Measurements from ENCODE around the gene ANAPC4.
"Not testable (repeated sequence)": the region's sequence is repeated elsewhere in the genome, so short reads cannot be mapped to it uniquely, and the experiment has no call there.

The ANAPC4 gene

GRCh38 chr4:25372549-25372948 is 4.5 kb upstream of the ANAPC4 start:
- H3K4me3 ChIP-seq (ENCODE audit: low read length); DNase-seq (ENCODE audit: low read depth, low spot score): not testable (repeated sequence)

- H3K4me3 ChIP-seq (ENCODE audit: low read length): peak overlapping the region; percentile 88
- DNase-seq (ENCODE audit: low read depth, low spot score): no peak
Measured at GRCh38 chr4:25377572-25378436, 741 bp downstream of the ANAPC4 start.

DNA sequence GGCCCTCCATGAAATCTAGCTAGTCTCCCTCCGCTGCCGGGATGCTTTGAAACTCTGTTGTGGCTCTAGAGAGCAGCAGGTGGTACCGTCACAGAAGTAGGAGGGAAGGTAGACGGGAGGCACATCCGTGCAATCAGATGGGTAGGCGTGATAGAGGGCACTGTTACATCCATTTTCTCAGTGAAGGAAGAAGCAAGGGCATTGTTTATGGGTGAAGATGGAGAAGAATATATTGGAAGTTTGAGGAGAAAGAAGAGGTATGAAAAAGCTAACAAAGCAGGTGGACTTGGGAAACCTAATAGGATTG is 1.3 kb downstream of the ANAPC4 start:
- no peak for DNase-seq (ENCODE audit: low read depth, low spot score)
- peak overlapping the region; percentile 88 for H3K4me3 ChIP-seq (ENCODE audit: low read length)

- no peak for DNase-seq (ENCODE audit: low read depth, low spot score)
- H3K4me3 ChIP-seq (ENCODE audit: low read length): no peak overlapping the region
Measured at GRCh38 chr4:25379591-25379990, 2.5 kb downstream of the ANAPC4 start.

DNA sequence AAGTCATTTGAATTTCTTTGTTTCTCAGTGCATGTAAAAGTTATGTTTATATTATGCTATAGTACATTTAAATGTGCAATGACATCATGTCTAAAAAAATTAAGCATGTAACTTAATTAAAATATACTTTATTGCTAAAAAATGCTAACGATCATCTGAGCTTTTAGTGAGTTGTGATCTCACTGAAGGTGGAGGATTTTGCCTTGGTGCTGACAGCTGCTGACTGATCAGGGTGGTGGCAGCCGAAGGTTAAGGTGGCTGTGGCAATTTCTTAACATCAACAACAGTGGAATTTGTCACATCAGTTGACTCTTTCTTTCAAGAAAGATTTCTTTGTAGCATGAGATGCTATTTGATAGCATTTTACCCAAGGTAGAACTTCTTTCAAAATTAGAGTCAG is 6.6 kb downstream of the ANAPC4 start:
- no peak for DNase-seq (ENCODE audit: low read depth, low spot score)
- H3K4me3 ChIP-seq (ENCODE audit: low read length): no peak overlapping the region

DNA sequence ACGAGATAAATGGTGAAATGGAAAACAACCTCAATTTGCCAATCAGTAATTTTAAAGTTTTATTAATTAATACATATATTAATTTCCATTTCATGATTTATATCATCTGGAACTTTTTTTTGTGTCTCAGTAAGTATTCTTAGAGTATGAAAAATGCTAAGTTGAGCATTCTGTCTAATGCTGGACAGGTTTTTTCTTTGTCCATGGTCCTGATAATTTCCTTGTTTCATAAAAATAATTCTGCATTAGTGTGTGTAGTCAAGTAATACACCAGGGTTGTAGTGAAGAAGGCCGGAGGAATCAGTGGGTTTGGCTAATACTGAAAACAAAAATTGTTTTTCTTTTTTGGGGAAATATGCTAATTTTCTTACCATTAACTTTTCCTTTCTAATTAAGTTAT is 9.9 kb downstream of the ANAPC4 start:
- no peak for DNase-seq (ENCODE audit: low read depth, low spot score)
- H3K4me3 ChIP-seq (ENCODE audit: low read length): no peak overlapping the region

DNA sequence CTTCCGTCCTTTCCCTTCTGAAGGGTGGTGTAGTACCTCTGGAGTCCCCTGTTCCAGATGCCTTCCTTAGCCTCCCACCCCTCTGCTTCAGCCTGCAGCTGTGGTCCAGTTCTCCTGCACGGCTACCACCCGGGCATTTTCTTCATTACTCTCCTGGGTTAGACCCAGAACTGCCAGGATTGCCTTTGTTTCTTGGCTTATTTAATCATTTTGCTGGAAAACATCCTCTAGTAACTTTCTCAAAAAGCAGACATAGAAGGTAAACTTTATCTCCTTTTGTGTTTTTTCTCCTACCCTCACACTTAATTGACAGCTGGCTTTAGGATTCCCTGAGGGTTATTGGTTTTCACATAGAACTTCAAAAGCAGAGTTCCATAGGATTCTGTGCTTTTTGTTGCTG is 20.2 kb downstream of the ANAPC4 start:
- H3K4me3 ChIP-seq (ENCODE audit: low read length): no peak overlapping the region
- no peak for DNase-seq (ENCODE audit: low read depth, low spot score)

DNA sequence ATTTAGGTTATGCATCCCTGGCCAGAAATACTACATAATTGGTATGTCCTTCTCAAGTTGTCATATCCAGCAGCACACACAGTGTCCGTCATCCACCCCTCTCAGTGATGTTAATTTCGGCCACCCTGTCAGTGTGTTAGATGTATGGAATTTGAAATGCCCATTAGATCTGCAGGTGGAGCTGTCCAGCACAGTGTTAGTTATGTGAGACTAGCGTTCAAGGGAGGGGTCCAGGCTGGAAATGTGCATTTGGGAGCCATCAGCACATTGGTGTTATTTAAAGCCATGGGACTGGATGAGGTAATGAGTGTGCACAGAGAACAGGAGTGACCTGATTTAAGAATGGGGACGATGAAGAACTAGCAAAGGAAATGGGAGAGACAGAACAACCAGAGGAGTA is 22.4 kb downstream of the ANAPC4 start:
- H3K4me3 ChIP-seq (ENCODE audit: low read length): no peak overlapping the region

GRCh38 chr4:25401066-25401465 is 24.0 kb downstream of the ANAPC4 start:
- no peak for DNase-seq (ENCODE audit: low read depth, low spot score)
- no peak overlapping the region for H3K4me3 ChIP-seq (ENCODE audit: low read length)

More for the DNA sequence above, 22.4 kb downstream of the ANAPC4 start:
- DNase-seq (ENCODE audit: low read depth, low spot score): no peak

GRCh38 chr4:25402521-25402920 is 25.5 kb downstream of the ANAPC4 start:
- DNase-seq (ENCODE audit: low read depth, low spot score): no peak
- no peak overlapping the region for H3K4me3 ChIP-seq (ENCODE audit: low read length)

DNA sequence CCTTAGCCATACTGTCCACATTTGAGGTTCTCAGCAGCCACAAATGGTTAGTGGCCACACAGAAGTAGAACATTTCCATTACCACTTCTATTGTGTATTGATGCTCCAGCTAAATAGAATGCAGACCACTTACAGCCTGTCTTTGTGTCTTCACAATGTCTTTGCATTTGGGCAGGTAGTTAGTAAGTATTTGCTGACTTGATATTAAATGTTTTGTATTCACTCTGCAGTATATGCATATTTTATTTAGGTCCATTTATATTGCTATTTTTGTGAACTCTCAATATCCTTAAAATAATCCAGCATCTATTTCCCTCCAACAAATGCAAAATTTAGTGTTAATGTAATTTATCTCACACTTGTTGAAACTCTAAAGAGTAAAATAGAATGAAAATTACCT is 26.6 kb downstream of the ANAPC4 start:
- DNase-seq (ENCODE audit: low read depth, low spot score): no peak
- no peak overlapping the region for H3K4me3 ChIP-seq (ENCODE audit: low read length)

DNA sequence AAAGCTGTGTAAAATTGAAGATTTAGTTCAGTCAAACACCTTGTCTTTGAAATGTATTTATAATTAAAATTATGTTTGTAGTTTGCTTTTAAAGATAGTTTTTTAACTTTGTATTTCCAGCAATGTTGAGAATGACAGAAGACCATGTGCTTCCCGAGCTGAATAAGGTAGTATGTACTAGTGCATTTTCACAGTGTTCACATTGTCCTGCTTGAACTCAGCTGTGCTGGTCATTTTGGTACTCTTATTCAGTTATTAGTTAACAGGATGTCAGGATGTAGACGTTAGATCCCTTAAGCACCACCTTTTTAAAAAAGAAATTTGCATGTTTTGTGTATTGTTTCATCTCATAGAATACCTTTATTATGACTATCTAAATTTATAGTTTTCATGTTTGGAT is 28.4 kb downstream of the ANAPC4 start:
- H3K4me3 ChIP-seq (ENCODE audit: low read length): no peak overlapping the region
- no peak for DNase-seq (ENCODE audit: low read depth, low spot score)

- no peak for DNase-seq (ENCODE audit: low read depth, low spot score)
- H3K4me3 ChIP-seq (ENCODE audit: low read length): no peak overlapping the region
Measured at GRCh38 chr4:25406081-25406692, 29.1 kb downstream of the ANAPC4 start.

DNA sequence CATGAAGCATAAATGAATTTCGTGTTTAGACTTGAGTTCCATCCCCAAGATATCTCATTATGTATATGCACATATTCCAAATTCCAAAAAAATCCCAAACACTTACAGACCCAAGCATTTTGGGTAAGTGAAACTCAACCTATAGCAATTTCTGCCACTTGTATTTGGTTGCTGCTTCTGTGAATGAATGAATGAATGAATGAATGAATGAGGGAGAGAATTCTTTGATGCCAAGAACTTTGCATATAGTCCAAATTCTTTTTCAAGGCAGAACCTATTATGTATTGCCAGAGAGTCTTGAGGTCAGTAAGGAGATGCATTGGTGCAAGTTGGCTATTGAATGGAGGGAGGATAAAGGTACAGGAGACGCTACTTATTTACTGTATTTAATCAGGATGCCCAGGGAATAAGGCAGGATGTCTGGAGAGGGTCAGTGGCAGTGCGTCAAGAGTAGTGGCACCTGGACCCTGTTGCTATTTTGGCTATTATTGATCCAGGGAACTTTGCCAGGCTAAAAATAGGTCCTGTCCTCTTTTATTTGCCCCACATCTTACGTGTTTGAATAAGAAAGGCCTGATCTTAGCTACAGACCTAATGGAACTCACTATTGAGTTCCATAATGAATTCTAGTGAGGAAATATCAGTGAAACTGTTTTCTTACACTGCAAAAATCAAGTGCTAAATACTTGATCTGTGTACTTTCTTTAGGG is 33.9 kb downstream of the ANAPC4 start:
- no peak overlapping the region for H3K4me3 ChIP-seq (ENCODE audit: low read length)
- DNase-seq (ENCODE audit: low read depth, low spot score): no peak

DNA sequence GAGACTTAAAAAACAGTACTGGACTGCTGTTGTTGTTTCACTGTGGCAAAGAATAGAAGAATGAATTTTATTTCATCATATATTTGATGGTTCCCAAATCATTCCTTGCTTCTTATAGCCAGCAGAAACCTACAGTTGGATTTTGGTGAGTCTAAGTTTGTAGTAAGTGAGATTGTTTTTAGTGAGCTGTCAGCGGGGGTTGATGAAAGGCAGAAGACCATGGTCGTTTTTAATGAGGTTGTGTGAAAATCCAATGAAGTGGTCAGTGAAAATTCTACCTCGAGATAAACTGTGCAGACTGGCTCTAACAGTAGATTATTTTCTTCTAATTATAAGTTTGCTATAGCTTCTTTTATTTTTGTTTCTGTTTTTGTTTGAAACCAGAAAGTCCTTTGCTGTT is 36.2 kb downstream of the ANAPC4 start:
- H3K4me3 ChIP-seq (ENCODE audit: low read length): no peak overlapping the region
- DNase-seq (ENCODE audit: low read depth, low spot score): no peak

- DNase-seq (ENCODE audit: low read depth, low spot score): no peak
- no peak overlapping the region for H3K4me3 ChIP-seq (ENCODE audit: low read length)
Measured at GRCh38 chr4:25417014-25417413, 40.0 kb downstream of the ANAPC4 start.

- no peak for DNase-seq (ENCODE audit: low read depth, low spot score)
- H3K4me3 ChIP-seq (ENCODE audit: low read length): no peak overlapping the region
Measured at GRCh38 chr4:25420931-25421330, 43.9 kb downstream of the ANAPC4 start.

DNA sequence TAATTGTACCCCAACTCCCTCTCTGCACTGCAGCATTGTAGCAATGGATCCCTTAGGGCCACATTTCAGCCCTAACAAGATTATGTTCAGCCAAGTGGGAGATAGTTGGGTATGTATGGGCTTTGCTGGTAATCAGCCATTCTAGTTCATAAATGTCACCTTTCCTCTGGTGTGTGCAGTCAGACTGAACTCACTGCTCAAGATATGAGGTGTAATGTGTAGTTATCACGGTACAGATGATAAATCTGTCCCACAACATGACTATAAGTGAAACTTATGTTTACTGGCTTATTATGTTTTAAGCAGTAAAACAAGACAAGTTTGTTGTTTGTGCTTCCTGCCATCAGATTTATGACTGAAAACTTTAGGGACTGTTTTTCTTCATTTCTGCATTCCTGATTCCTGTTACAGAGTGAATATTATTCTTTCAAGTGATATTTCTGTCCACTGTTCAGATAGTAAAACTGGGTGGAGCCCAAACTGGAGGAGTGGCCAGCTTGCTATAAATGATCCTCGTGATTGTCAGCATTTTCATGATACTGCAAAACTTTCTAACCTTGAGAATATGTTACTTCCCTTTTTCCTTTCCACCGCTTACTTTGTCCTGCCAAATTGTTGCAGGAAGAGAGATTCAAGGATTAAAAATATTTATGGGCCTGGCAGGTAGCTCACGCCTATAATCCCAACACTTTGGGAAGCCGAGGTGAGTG is 44.9 kb downstream of the ANAPC4 start:
- no peak for DNase-seq (ENCODE audit: low read depth, low spot score)

DNA sequence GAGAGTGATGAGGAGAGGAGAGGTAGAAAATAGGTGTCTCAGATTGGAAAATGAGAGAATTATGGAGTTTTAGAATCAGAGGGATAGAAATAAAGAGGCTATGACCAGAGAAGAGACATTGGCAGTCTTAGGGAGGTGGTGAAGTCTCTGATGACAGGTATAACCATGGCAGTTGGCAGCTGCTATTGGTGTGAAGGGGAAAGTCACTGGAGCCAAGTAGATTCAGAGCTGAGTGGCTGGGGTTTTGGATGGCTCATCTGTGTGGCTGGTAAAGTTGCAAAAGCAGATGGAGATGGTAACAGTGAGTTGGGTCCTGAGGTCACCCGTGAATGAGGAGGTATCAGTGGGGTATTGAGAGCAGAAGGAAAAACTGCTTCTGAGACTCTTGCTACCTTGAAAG is 46.5 kb downstream of the ANAPC4 start:
- no peak for DNase-seq (ENCODE audit: low read depth, low spot score)
- no peak overlapping the region for H3K4me3 ChIP-seq (ENCODE audit: low read length)

More for the DNA sequence above, 44.9 kb downstream of the ANAPC4 start:
- no peak overlapping the region for H3K4me3 ChIP-seq (ENCODE audit: low read length)

All from Jurkat, Clone E6-1 (cell line).